ENCODE data around the gene PPP1R36. TPM values are rescaled to one million over a fixed set of nuclear protein-coding genes. Genes with fewer than 3 reads are reported as not detected.

PPP1R36 gene
- 0.15 to 0.65 TPM (median 0.29 TPM) in 5 replicates for total RNA-seq (2022; extraction: Qiagen RNA extraction; ENCODE audit: low read depth)

GRCh38 chr14:64549791-64550620 is at the start of gene PPP1R36:
Gene PPP1R36 (plus strand): TSS chr14:64549961. CDS start chr14:64549998, 37 bp downstream.

GRCh38 chr14:64503434-64504309 is 46.1 kb upstream of the PPP1R36 start, which contains the start of gene ZBTB25:
Gene ZBTB25 (minus strand): TSS chr14:64503838. CDS start chr14:64490533, 13,305 bp downstream.

GRCh38 chr14:64504310-64504896 is 45.4 kb upstream of the PPP1R36 start, which contains the start of gene ZBTB1:
Gene ZBTB1 (plus strand): TSS chr14:64504770. CDS start chr14:64521505, 16,735 bp downstream.

GRCh38 chr14:64540208-64541202 is 9.3 kb upstream of the PPP1R36 start, which contains the start of gene HSPA2:
Gene HSPA2 (plus strand): TSS chr14:64540741. CDS start chr14:64540850, 109 bp downstream.

Other genes starting within 250 kb of the PPP1R36 start
- 104 to 116 TPM (median 115 TPM) in 5 replicates for gene MTHFD1, start 161.6 kb upstream of the PPP1R36 start, total RNA-seq (2022; extraction: Qiagen RNA extraction; ENCODE audit: low read depth)
- 0.30 to 0.50 TPM (median 0.37 TPM) in 5 replicates for gene AKAP5, start 84.5 kb upstream of the PPP1R36 start, total RNA-seq (2022; extraction: Qiagen RNA extraction; ENCODE audit: low read depth)
- 3.7 to 6.4 TPM (median 5.7 TPM) in 5 replicates for gene ZBTB25, start 46.1 kb upstream of the PPP1R36 start, total RNA-seq (2022; extraction: Qiagen RNA extraction; ENCODE audit: low read depth)
- 21.1 to 23.4 TPM (median 23.1 TPM) in 5 replicates for gene ZBTB1, start 45.2 kb upstream of the PPP1R36 start, total RNA-seq (2022; extraction: Qiagen RNA extraction; ENCODE audit: low read depth)
- 34.1 to 40.2 TPM (median 36.5 TPM) in 5 replicates for gene HSPA2, start 9.2 kb upstream of the PPP1R36 start, total RNA-seq (2022; extraction: Qiagen RNA extraction; ENCODE audit: low read depth)
- gene PLEKHG3, start 154.5 kb downstream of the PPP1R36 start, total RNA-seq (2022; extraction: Qiagen RNA extraction; ENCODE audit: low read depth), result 21.0 to 34.4 TPM (median 31.7 TPM) in 5 replicates